Measurements from ENCODE around the gene NRXN3. TPM values are rescaled to one million over a fixed set of nuclear protein-coding genes. Genes with fewer than 3 reads are reported as not detected.

Gene NRXN3
- total RNA-seq, 1 experiment from 2014 or later: not detected

GRCh38 chr14:79251278-79251677 is 1081.1 kb downstream of the NRXN3 start:
- Mint-ChIP-seq H3K27ac (ENCODE audit: unreplicated experiment) (no peak overlapping the region), H3K4me1 (ENCODE audit: low read depth, unreplicated experiment) (no peaks in the 10 kb centered on the region), H3K9me3 (ENCODE audit: low read depth, unreplicated experiment) (peaks cover 15% of the 10 kb centered on the region), H3K36me3 (ENCODE audit: insufficient read depth, unreplicated experiment) (no peaks in the 10 kb centered on the region), H3K4me3 (ENCODE audit: low read depth, unreplicated experiment) (no peak overlapping the region), H3K27me3 (ENCODE audit: unreplicated experiment) (no peaks in the 10 kb centered on the region)
- TF ChIP-seq CTCF (IDR thresholded peaks at IDR 0.05; ENCODE audit: unreplicated experiment): no peak
- intact Hi-C loops (cut with micrococcal nuclease; ENCODE audit: unreplicated experiment): no loop called here
- DNase-seq: no peak
- BruUV-seq (replicated peaks): no TSS peak
- CTCF ChIA-PET: no interaction called here

GRCh38 chr14:79253576-79253975 is 1083.4 kb downstream of the NRXN3 start:
- no peak overlapping the region for H3K4me3 Mint-ChIP-seq (ENCODE audit: low read depth, unreplicated experiment)
- H3K27me3 Mint-ChIP-seq (ENCODE audit: unreplicated experiment): no peaks in the 10 kb centered on the region
- BruUV-seq (replicated peaks): no TSS peak
- H3K4me1 Mint-ChIP-seq (ENCODE audit: low read depth, unreplicated experiment): no peaks in the 10 kb centered on the region
- intact Hi-C loops (cut with micrococcal nuclease; ENCODE audit: unreplicated experiment): no loop called here
- no peak overlapping the region for H3K27ac Mint-ChIP-seq (ENCODE audit: unreplicated experiment)
- TF ChIP-seq CTCF (IDR thresholded peaks at IDR 0.05; ENCODE audit: unreplicated experiment): no peak
- DNase-seq: no peak
- peaks cover 12% of the 10 kb centered on the region for H3K9me3 Mint-ChIP-seq (ENCODE audit: low read depth, unreplicated experiment)
- CTCF ChIA-PET: no interaction called here
- no peaks in the 10 kb centered on the region for H3K36me3 Mint-ChIP-seq (ENCODE audit: insufficient read depth, unreplicated experiment)

- Mint-ChIP-seq H3K9me3 (ENCODE audit: low read depth, unreplicated experiment) (peaks cover 10% of the 10 kb centered on the region), H3K4me3 (ENCODE audit: low read depth, unreplicated experiment) (no peak overlapping the region), H3K27ac (ENCODE audit: unreplicated experiment) (no peak overlapping the region), H3K4me1 (ENCODE audit: low read depth, unreplicated experiment) (no peaks in the 10 kb centered on the region), H3K36me3 (ENCODE audit: insufficient read depth, unreplicated experiment) (no peaks in the 10 kb centered on the region), H3K27me3 (ENCODE audit: unreplicated experiment) (no peaks in the 10 kb centered on the region)
- BruUV-seq (replicated peaks): no TSS peak
- CTCF ChIA-PET: no interaction called here
- DNase-seq: no peak
- TF ChIP-seq CTCF (IDR thresholded peaks at IDR 0.05; ENCODE audit: unreplicated experiment): no peak
- intact Hi-C loops (cut with micrococcal nuclease; ENCODE audit: unreplicated experiment): no loop called here
Measured at GRCh38 chr14:79254069-79254775, 1084.0 kb downstream of the NRXN3 start.

- H3K36me3 Mint-ChIP-seq (ENCODE audit: insufficient read depth, unreplicated experiment): no peaks in the 10 kb centered on the region
- no TSS peak for BruUV-seq (replicated peaks)
- CTCF ChIA-PET: no interaction called here
- no peak for DNase-seq
- H3K27me3 Mint-ChIP-seq (ENCODE audit: unreplicated experiment): no peaks in the 10 kb centered on the region
- H3K4me3 Mint-ChIP-seq (ENCODE audit: low read depth, unreplicated experiment): no peak overlapping the region
- peaks cover 7% of the 10 kb centered on the region for H3K9me3 Mint-ChIP-seq (ENCODE audit: low read depth, unreplicated experiment)
- H3K4me1 Mint-ChIP-seq (ENCODE audit: low read depth, unreplicated experiment): no peaks in the 10 kb centered on the region
- TF ChIP-seq CTCF (IDR thresholded peaks at IDR 0.05; ENCODE audit: unreplicated experiment): no peak
- H3K27ac Mint-ChIP-seq (ENCODE audit: unreplicated experiment): no peak overlapping the region
- intact Hi-C loops (cut with micrococcal nuclease; ENCODE audit: unreplicated experiment): no loop called here
Measured at GRCh38 chr14:79256380-79256779, 1086.2 kb downstream of the NRXN3 start.
